H1 (cell line): ENCODE data around the gene CNGA1. TPM values are rescaled to one million over a fixed set of nuclear protein-coding genes. Genes with fewer than 3 reads are reported as not detected.

Experiments used
- CTCF ChIA-PET: fragments of 300-600 bp; sonication (Branson Sonifier 250); formaldehyde crosslinking; loops from one replicate; lab custom pipeline; 2021; ENCODE audit not compliant: partially characterized antibody; lab: Charles Lee
- POLR2A ChIA-PET: fragments of 300-600 bp; sonication (Branson Sonifier 250); formaldehyde crosslinking; loops from one replicate; lab custom pipeline; 2021; ENCODE audit warnings: inconsistent platforms; ENCODE audit not compliant: partially characterized antibody; lab: Charles Lee
- DNase-seq, 2 experiments: peaks; one replicate each; pipeline versions ENCODE4 v3.0.0 to v3.0.0-alpha.2; 2010 to 2022; ENCODE audit warnings: low spot score in 2 of 2, low read depth in 1 of 2, mixed read lengths in 1 of 2
- FAIRE-seq: peaks from 2 replicates; lab custom pipeline; 2011; peaks lifted over from hg19 to GRCh38; lab: Jason Lieb, UNC
- H2AFZ ChIP-seq: 2 replicates; pipeline ENCODE4 v1.8.1; 2012; ENCODE audit warnings: low read length, inconsistent platforms
- H2AK5ac ChIP-seq: 2 replicates; pipeline ENCODE4 v1.6.1; 2013; ENCODE audit warnings: low read depth, low read length
- H2BK120ac ChIP-seq: replicated peaks from 2 replicates; pipeline ENCODE3; 2013; ENCODE audit warnings: low read depth, low read length, inconsistent platforms
- H2BK12ac ChIP-seq: 2 replicates; pipeline ENCODE4 v1.6.1; 2013; ENCODE audit warnings: low read depth, low read length
- H2BK15ac ChIP-seq: 2 replicates; pipeline ENCODE4 v1.6.1; 2013; ENCODE audit warnings: low read length
- H2BK20ac ChIP-seq: 2 replicates; pipeline ENCODE4 v1.6.1; 2013; ENCODE audit warnings: low read length
- H2BK5ac ChIP-seq: 2 replicates; pipeline ENCODE4 v1.6.1; 2013; ENCODE audit warnings: low read depth, low read length
- H3K14ac ChIP-seq: 2 replicates; pipeline ENCODE4 v1.6.1; 2013; ENCODE audit warnings: inconsistent platforms; ENCODE audit not compliant: insufficient read length
- H3K18ac ChIP-seq: 2 replicates; pipeline ENCODE4 v1.6.1; 2013; ENCODE audit warnings: low read length; ENCODE audit errors: extremely low read depth
- H3K23ac ChIP-seq: 2 replicates; pipeline ENCODE4 v1.6.1; 2013; ENCODE audit warnings: inconsistent platforms; ENCODE audit not compliant: insufficient read length
- H3K23me2 ChIP-seq: 2 replicates; pipeline ENCODE4 v1.6.1; 2013; ENCODE audit warnings: low read depth, low read length
- H3K27ac ChIP-seq: 2 replicates; pipeline ENCODE4 v1.6.1; 2011; ENCODE audit warnings: low read depth, low read length, inconsistent platforms
- H3K27me3 ChIP-seq, 4 experiments: replicated peaks in 1 of 4; 1 replicate in 1 of 4; 2 replicates in 3 of 4; pipeline versions ENCODE4 v1.6.1 to v1.8.1; 2011 to 2013; ENCODE audit warnings: low read length in 3 of 4, mild to moderate bottlenecking in 3 of 4, inconsistent platforms in 2 of 4, mixed read lengths in 2 of 4, moderate library complexity in 1 of 4; ENCODE audit not compliant: control insufficient read depth in 3 of 4, insufficient read depth in 3 of 4; ENCODE audit errors: extremely low read depth in 1 of 4
- H3K36me3 ChIP-seq, 4 experiments: 2 replicates each; pipeline versions ENCODE4 v1.6.1 to v1.8.1; 2011 to 2013; ENCODE audit warnings: mild to moderate bottlenecking in 4 of 4, low read length in 3 of 4, moderate library complexity in 2 of 4, control low read depth in 1 of 4, inconsistent platforms in 1 of 4; ENCODE audit not compliant: insufficient read depth in 4 of 4, control insufficient read depth in 2 of 4
- H3K4ac ChIP-seq: replicated peaks from 2 replicates; pipeline ENCODE3; 2013; ENCODE audit warnings: low read length, low read depth, mixed read lengths, inconsistent platforms; ENCODE audit not compliant: insufficient read length
- H3K4me1 ChIP-seq, 4 experiments: replicated peaks in 1 of 4; 1 replicate in 1 of 4; 2 replicates in 3 of 4; pipeline versions ENCODE4 v1.6.1 to v1.8.1; 2011 to 2013; ENCODE audit warnings: low read length in 3 of 4, inconsistent platforms in 2 of 4, mixed read lengths in 1 of 4; ENCODE audit not compliant: insufficient read depth in 4 of 4, control insufficient read depth in 3 of 4
- H3K4me2 ChIP-seq, 2 experiments: 2 replicates each; pipeline versions ENCODE4 v1.6.1 to v1.8.1; 2011 to 2013; ENCODE audit warnings: low read depth in 2 of 2, low read length in 2 of 2, control low read depth in 1 of 2, inconsistent platforms in 1 of 2, mild to moderate bottlenecking in 1 of 2; ENCODE audit not compliant: insufficient read depth in 1 of 2
- H3K4me3 ChIP-seq, 4 experiments: fragments of 200-600, 300-600 bp in 1 of 4; sonication (generic), shearing (Covaris generic), sonication (Bioruptor Twin) in 1 of 4; 2 replicates each; pipeline versions ENCODE4 v1.5.1 to v1.8.1; 2011 to 2016; ENCODE audit warnings: low read length in 4 of 4, low read depth in 3 of 4, control low read depth in 2 of 4, inconsistent platforms in 2 of 4, mild to moderate bottlenecking in 2 of 4, mixed read lengths in 1 of 4, moderate library complexity in 1 of 4; ENCODE audit not compliant: insufficient read depth in 2 of 4; ENCODE audit errors: extremely low read depth in 1 of 4
- H3K56ac ChIP-seq: replicated peaks from 2 replicates; pipeline ENCODE3; 2013; ENCODE audit warnings: low read depth, mild to moderate bottlenecking, mixed read lengths, low read length, inconsistent platforms; ENCODE audit not compliant: insufficient read length
- H3K79me1 ChIP-seq: 2 replicates; pipeline ENCODE4 v1.6.1; 2013; ENCODE audit warnings: low read depth, low read length, control low read depth
- H3K79me2 ChIP-seq, 2 experiments: 2 replicates each; pipeline versions ENCODE4 v1.6.1 to v1.8.1; 2012 to 2013; ENCODE audit warnings: low read length in 2 of 2, mild to moderate bottlenecking in 2 of 2, inconsistent platforms in 1 of 2; ENCODE audit not compliant: insufficient read depth in 2 of 2, control insufficient read depth in 1 of 2
- H3K9ac ChIP-seq, 4 experiments: replicated peaks in 1 of 4; 1 replicate in 1 of 4; 2 replicates in 3 of 4; pipeline versions ENCODE4 v1.6.1 to v1.8.1; 2011 to 2013; ENCODE audit warnings: low read depth in 3 of 4, low read length in 3 of 4, control low read depth in 2 of 4, mild to moderate bottlenecking in 2 of 4, moderate library complexity in 2 of 4, inconsistent platforms in 1 of 4; ENCODE audit errors: extremely low read depth in 1 of 4
- H3K9me3 ChIP-seq, 2 experiments: 2 replicates each; pipeline versions ENCODE4 v1.6.1 to v1.8.1; 2012 to 2013; ENCODE audit warnings: mild to moderate bottlenecking in 2 of 2, moderate library complexity in 2 of 2, control low read depth in 1 of 2, inconsistent platforms in 1 of 2, low read depth in 1 of 2, low read length in 1 of 2, mixed read lengths in 1 of 2; ENCODE audit not compliant: insufficient read depth in 2 of 2
- H4K20me1 ChIP-seq, 2 experiments: replicated peaks in 1 of 2; 2 replicates each; pipeline versions ENCODE3 to v1.8.1; 2011 to 2013; ENCODE audit warnings: inconsistent platforms in 2 of 2, low read length in 2 of 2, mild to moderate bottlenecking in 1 of 2; ENCODE audit not compliant: insufficient read depth in 2 of 2, control insufficient read depth in 1 of 2
- H4K5ac ChIP-seq: 2 replicates; pipeline ENCODE4 v1.6.1; 2013; ENCODE audit warnings: low read length, low read depth, mixed read lengths, inconsistent platforms; ENCODE audit not compliant: insufficient read length
- H4K8ac ChIP-seq: 2 replicates; pipeline ENCODE4 v1.8.0; 2013; ENCODE audit warnings: mild to moderate bottlenecking, moderate library complexity, low read length, inconsistent platforms; ENCODE audit not compliant: insufficient read depth; ENCODE audit errors: extremely low read depth
- H4K91ac ChIP-seq: replicated peaks from 2 replicates; pipeline ENCODE3; 2013; ENCODE audit warnings: low read length, mixed read lengths, inconsistent platforms; ENCODE audit not compliant: insufficient read length
- BACH1 ChIP-seq: IDR thresholded peaks from 2 replicates; pipeline ENCODE4 v1.6.1; 2012; ENCODE audit warnings: low read length, improper control_type of control experiment
- CHD1 ChIP-seq: IDR thresholded peaks from 2 replicates; pipeline ENCODE4 v1.6.1; 2012; ENCODE audit warnings: low read depth, low read length, improper control_type of control experiment
- CTCF ChIP-seq, 3 experiments: IDR thresholded peaks; 1 replicate in 2 of 3; 2 replicates in 1 of 3; pipeline versions ENCODE4 v1.5.1 to v1.6.1; 2011; ENCODE audit warnings: low read length in 3 of 3, mild to moderate bottlenecking in 3 of 3, inconsistent platforms in 2 of 3, low read depth in 1 of 3, moderate library complexity in 1 of 3; ENCODE audit not compliant: insufficient read depth in 1 of 3; ENCODE audit errors: control extremely low read depth in 1 of 3
- FOSL1 ChIP-seq: IDR thresholded peaks from 2 replicates; pipeline ENCODE4 v1.6.1; 2011; ENCODE audit warnings: mild to moderate bottlenecking, low read depth, low read length, moderate library complexity; ENCODE audit not compliant: insufficient read depth
- JUND ChIP-seq: IDR thresholded peaks from 2 replicates; pipeline ENCODE4 v1.6.1; 2011; ENCODE audit warnings: mild to moderate bottlenecking, improper control_type of control experiment, low read length
- KDM1A ChIP-seq: fragments of 200-600, 300-600 bp; sonication (generic); IDR thresholded peaks from 2 replicates; pipeline ENCODE4 v1.7.1; 2016; ENCODE audit warnings: mild to moderate bottlenecking, low read length, borderline replicate concordance
- RNF2 ChIP-seq: fragments of 200-900, 300-1000 bp; sonication (generic); IDR thresholded peaks from 2 replicates; pipeline ENCODE4 v1.7.1; 2016; ENCODE audit warnings: borderline replicate concordance, low read depth, mild to moderate bottlenecking, antibody characterized with exemption, low read length; ENCODE audit not compliant: poor library complexity, severe bottlenecking; ENCODE audit errors: missing control alignments
- SAP30 ChIP-seq: fragments of 300-600 bp; sonication (generic); IDR thresholded peaks from 2 replicates; pipeline ENCODE4 v1.7.1; 2012; ENCODE audit warnings: low read length, moderate library complexity, mild to moderate bottlenecking, inconsistent platforms; ENCODE audit not compliant: insufficient read depth, insufficient replicate concordance
- SUZ12 ChIP-seq: fragments of 200-600 bp; sonication (generic); IDR thresholded peaks from 2 replicates; pipeline ENCODE4 v1.6.1; 2012; ENCODE audit warnings: mild to moderate bottlenecking, inconsistent platforms, low read length, moderate library complexity, mixed read lengths
- TCF12 ChIP-seq: IDR thresholded peaks from 2 replicates; pipeline ENCODE4 v1.6.1; 2011; ENCODE audit warnings: low read depth, mild to moderate bottlenecking, low read length
- WGBS, 2 experiments: shearing (Covaris generic) in 1 of 2; methylation state at CpG; one replicate each; pipeline versions ENCODE4 v1.1.6 to v1.1.7; 2013 to 2015; ENCODE audit warnings: low lambda C conversion rate in 2 of 2, mixed read lengths in 2 of 2, inconsistent platforms in 1 of 2, low coverage in 1 of 2, missing lambda C conversion rate in 1 of 2; ENCODE audit not compliant: insufficient replicate concordance in 2 of 2, insufficient coverage in 1 of 2, insufficient read length in 1 of 2; ENCODE audit errors: extremely low coverage in 1 of 2, missing lambda C conversion rate in 1 of 2; 5-methylcytosine and 5-hydroxymethylcytosine counted together
- polyA plus RNA-seq, 7 experiments: library from polyadenylated mRNA; depleted of rRNA in 3 of 7; stranded (reverse) in 5 of 7; unstranded in 2 of 7; fragments of >200 nt in 5 of 7; fragments of 200-250 nt in 2 of 7; gene quantifications; 1 replicate in 5 of 7; 2 replicates in 1 of 7; 4 replicates in 1 of 7; pipeline versions ENCODE4 v1.2.1 to v1.2.3, GENCODE V29; 2011 to 2013; ENCODE audit warnings: missing spikeins in 2 of 7, mixed read lengths in 2 of 7
- total RNA-seq: library from RNA; stranded (reverse); fragmentation: NEBNext Ultra II Directional; extraction: Animal tissue kit (Norgen Biotek cat#: 25700); gene quantifications from 2 replicates; pipeline ENCODE4 v1.2.1, GENCODE V29; 2021

The CNGA1 gene
- total and polyA plus RNA-seq, 2 of the 8 experiments (the other 6 are each of a cell fraction or from before 2014, with no cell fraction given), result 0.17 to 0.54 TPM

- Histone ChIP-seq H4K20me1 (no peaks in the 10 kb centered on the region), H3K9me3 (no peaks in the 10 kb centered on the region), H3K23ac (no peak overlapping the region), H4K91ac (no peak overlapping the region), H3K4me3 (no peak overlapping the region), H3K27ac (no peak overlapping the region), H3K79me2 (no peaks in the 10 kb centered on the region), H3K18ac (no peak overlapping the region), H2BK12ac (no peak overlapping the region), H2BK20ac (no peak overlapping the region), H3K14ac (no peak overlapping the region), H2BK15ac (no peak overlapping the region), H3K4ac (no peak overlapping the region), H2BK5ac (no peak overlapping the region), H4K5ac (no peak overlapping the region), H2AK5ac (no peak overlapping the region), H2BK120ac (no peak overlapping the region), H3K56ac (no peak overlapping the region), H3K79me1 (no peaks in the 10 kb centered on the region), H3K36me3 (no peaks in the 10 kb centered on the region; a peak in 1 of 8 replicates), H3K4me2 (peak overlapping the region; percentile 9 to 48; a peak in 1 of 4 replicates), H3K23me2 (no peaks in the 10 kb centered on the region), H3K9ac (no peak overlapping the region), H4K8ac (no peak overlapping the region), H3K27me3 (no peaks in the 10 kb centered on the region), H2AFZ (no peak overlapping the region), H3K4me1 (peaks cover 0 to 11% (median 0%) of the 10 kb centered on the region in 4 experiments; a peak in 4 of 7 replicates)
- DNase-seq (no peak), FAIRE-seq (peak; percentile 28)
- TF ChIP-seq FOSL1, result no peak
- TF ChIP-seq SUZ12, result no peak
- TF ChIP-seq CTCF (IDR thresholded peaks at IDR 0.05; ENCODE audit: control extremely low read depth in 1 of 3, insufficient read depth in 1 of 3, low read depth in 1 of 3, low read length in 3 of 3), result no peak
- no peak for TF ChIP-seq JUND
- TF ChIP-seq CHD1, result no peak
- TF ChIP-seq TCF12, result no peak
- TF ChIP-seq KDM1A, result no peak
- no peak for TF ChIP-seq SAP30
- no peak for TF ChIP-seq RNF2
- TF ChIP-seq BACH1, result no peak
- CTCF ChIA-PET, result interaction anchor here (0.8 to 5.9 kb wide), 3 partner anchors 11 to 57 kb away, joined by 3 to 56 read pairs (median 3); no protein-coding TSS in a partner anchor
- 52% methylated on average over 3 of the region's 3 CpGs; no CpG with 5 or more reads in 1 of the 2 experiments for WGBS, 2 experiments
- POLR2A ChIA-PET, result interaction anchor here (1.2 kb wide), 2 partner anchors 10 to 12 kb away, joined by 3 to 5 read pairs; no protein-coding TSS in a partner anchor
These were observed 14.0 kb upstream of the CNGA1 start for GRCh38 chr4:48030470-48030869.
